NCI-H2196 treated with DMSO at 0.1 percent for 48 hours (cell line): ENCODE results near the gene ATG101.
A peak's percentile ranks its signal among the peaks of the same experiment; 100 is the strongest.

ENCODE experiments used
- DNase-seq: peaks from one replicate; lab custom pipeline; 2025; ENCODE audit not compliant: unreplicated experiment; lab: John Stamatoyannopoulos, UW

The ATG101 gene

GRCh38 chr12:52069327-52070184, at the start of gene ATG101:
Gene ATG101, plus strand, starts transcription at chr12:52069978. Its CDS starts 3,673 bp downstream, at chr12:52073651.
- DNase-seq = peak; percentile 81

GRCh38 chr12:52020539-52021336, 49.0 kb upstream of the ATG101 start:
- DNase-seq = no peak

GRCh38 chr12:52022841-52023181, 47.0 kb upstream of the ATG101 start:
- DNase-seq = no peak

- peak; percentile 57 for DNase-seq
These were observed 46.4 kb upstream of the ATG101 start for GRCh38 chr12:52023182-52023975.

GRCh38 chr12:52023976-52024688, 45.6 kb upstream of the ATG101 start:
- DNase-seq = no peak

- DNase-seq = no peak
These were observed 44.9 kb upstream of the ATG101 start for GRCh38 chr12:52024845-52025230.

GRCh38 chr12:52026263-52026662, 43.5 kb upstream of the ATG101 start:
- DNase-seq = no peak

- peak; percentile 28 for DNase-seq
These were observed 42.5 kb upstream of the ATG101 start for GRCh38 chr12:52027085-52027843.

- DNase-seq = peak; percentile 85
These were observed 40.1 kb upstream of the ATG101 start for GRCh38 chr12:52029685-52030084.

- no peak for DNase-seq
These were observed 37.4 kb upstream of the ATG101 start for GRCh38 chr12:52032446-52032803.

- peak; percentile 97 for DNase-seq
These were observed 36.9 kb upstream of the ATG101 start for GRCh38 chr12:52032804-52033445.

- DNase-seq = no peak
These were observed 36.2 kb upstream of the ATG101 start for GRCh38 chr12:52033446-52034140.

- no peak for DNase-seq
These were observed 34.6 kb upstream of the ATG101 start for GRCh38 chr12:52035190-52035589.

GRCh38 chr12:52035926-52036325, 33.9 kb upstream of the ATG101 start:
- DNase-seq = no peak

- DNase-seq = peak; percentile 61
These were observed 33.1 kb upstream of the ATG101 start for GRCh38 chr12:52036587-52037171.

- DNase-seq = no peak
These were observed 32.4 kb upstream of the ATG101 start for GRCh38 chr12:52037248-52037861.

GRCh38 chr12:52038447-52038846, 31.3 kb upstream of the ATG101 start:
- DNase-seq = no peak

GRCh38 chr12:52041035-52041434, 28.7 kb upstream of the ATG101 start:
- DNase-seq = no peak
